HUES64 (cell line): ENCODE results near the gene LAMC3.
"Not testable (repeated sequence)": the region's sequence is repeated elsewhere in the genome, so short reads cannot be mapped to it uniquely, and the experiment has no call there.

ENCODE experiments used
- H3K27ac ChIP-seq: 2 replicates; pipeline ENCODE4 v1.7.0; 2013; ENCODE audit warnings: low read depth, low read length, inconsistent platforms
- H3K27me3 ChIP-seq: 2 replicates; pipeline ENCODE4 v1.6.1; 2013; ENCODE audit warnings: mild to moderate bottlenecking, low read length; ENCODE audit not compliant: insufficient read depth
- H3K36me3 ChIP-seq: 2 replicates; pipeline ENCODE4 v1.6.1; 2013; ENCODE audit warnings: mild to moderate bottlenecking, low read length; ENCODE audit not compliant: insufficient read depth
- H3K4me1 ChIP-seq: 2 replicates; pipeline ENCODE4 v1.6.1; 2013; ENCODE audit warnings: mild to moderate bottlenecking, low read length, moderate library complexity; ENCODE audit not compliant: insufficient read depth
- H3K4me3 ChIP-seq: 2 replicates; pipeline ENCODE4 v1.5.1; 2013; ENCODE audit warnings: mild to moderate bottlenecking, low read length, moderate library complexity
- H3K9ac ChIP-seq: 2 replicates; pipeline ENCODE4 v1.6.1; 2013; ENCODE audit warnings: mild to moderate bottlenecking, low read depth, low read length
- H3K9me3 ChIP-seq: 2 replicates; pipeline ENCODE4 v1.6.1; 2013; ENCODE audit warnings: low read depth, low read length; ENCODE audit not compliant: insufficient read depth
- WGBS: fragments of 150-250, 120-280 bp; methylation state at CpG from one replicate; pipeline ENCODE4 v1.1.7; 2013; ENCODE audit warnings: missing lambda C conversion rate; 5-methylcytosine and 5-hydroxymethylcytosine counted together

Gene LAMC3

GRCh38 chr9:131034268-131034667 lies 25.3 kb downstream of the LAMC3 start:
- H3K9me3 ChIP-seq: no peaks in the 10 kb centered on the region
- H3K27ac ChIP-seq: no peak overlapping the region
- no peak overlapping the region for H3K9ac ChIP-seq
- H3K36me3 ChIP-seq: no peaks in the 10 kb centered on the region
- no peaks in the 10 kb centered on the region for H3K4me1 ChIP-seq
- no peaks in the 10 kb centered on the region for H3K27me3 ChIP-seq
- no peak overlapping the region for H3K4me3 ChIP-seq
- WGBS: 95% methylated on average over 14 of the region's 14 CpGs

GRCh38 chr9:131034749-131035148 lies 25.8 kb downstream of the LAMC3 start:
- WGBS: 95% methylated on average over 9 of the region's 10 CpGs
- not testable (repeated sequence) for H3K4me1 ChIP-seq, H3K27me3 ChIP-seq, H3K9me3 ChIP-seq, H3K27ac ChIP-seq, H3K36me3 ChIP-seq, H3K4me3 ChIP-seq, H3K9ac ChIP-seq

- WGBS: 97% methylated on average over 3 of the region's 3 CpGs
- H3K27me3 ChIP-seq: no peaks in the 10 kb centered on the region
- no peaks in the 10 kb centered on the region for H3K4me1 ChIP-seq
- no peaks in the 10 kb centered on the region for H3K36me3 ChIP-seq
- H3K27ac ChIP-seq: no peak overlapping the region
- no peak overlapping the region for H3K4me3 ChIP-seq
- no peak overlapping the region for H3K9ac ChIP-seq
- no peaks in the 10 kb centered on the region for H3K9me3 ChIP-seq
These were observed 26.6 kb downstream of the LAMC3 start for GRCh38 chr9:131035548-131035947.

- no peak overlapping the region for H3K9ac ChIP-seq
- H3K4me3 ChIP-seq: no peak overlapping the region
- no peaks in the 10 kb centered on the region for H3K27me3 ChIP-seq
- no peaks in the 10 kb centered on the region for H3K36me3 ChIP-seq
- H3K27ac ChIP-seq: no peak overlapping the region
- no peaks in the 10 kb centered on the region for H3K9me3 ChIP-seq
- 88% methylated on average over 24 of the region's 24 CpGs for WGBS
- no peaks in the 10 kb centered on the region for H3K4me1 ChIP-seq
These were observed 27.1 kb downstream of the LAMC3 start for GRCh38 chr9:131036071-131036470.

GRCh38 chr9:131036529-131037334 lies 27.8 kb downstream of the LAMC3 start:
- Histone ChIP-seq H3K4me1 (no peaks in the 10 kb centered on the region), H3K36me3 (no peaks in the 10 kb centered on the region)

GRCh38 chr9:131037335-131038255 lies 28.6 kb downstream of the LAMC3 start:
- Histone ChIP-seq H3K4me1 (no peaks in the 10 kb centered on the region), H3K4me3 (no peak overlapping the region), H3K36me3 (peaks cover 5% of the 10 kb centered on the region; the same call in 1 of the 2 replicates), H3K9me3 (no peaks in the 10 kb centered on the region), H3K27me3 (no peaks in the 10 kb centered on the region), H3K27ac (no peak overlapping the region), H3K9ac (no peak overlapping the region)
- WGBS: 85% methylated on average over 26 of the region's 26 CpGs

More at GRCh38 chr9:131036529-131037334, 27.8 kb downstream of the LAMC3 start:
- Histone ChIP-seq H3K27ac (no peak overlapping the region), H3K9ac (no peak overlapping the region), H3K4me3 (no peak overlapping the region), H3K27me3 (no peaks in the 10 kb centered on the region), H3K9me3 (no peaks in the 10 kb centered on the region)
- 94% methylated on average over 17 of the region's 17 CpGs for WGBS

- 93% methylated on average over 19 of the region's 19 CpGs for WGBS
- Histone ChIP-seq H3K4me3 (no peak overlapping the region), H3K9ac (no peak overlapping the region), H3K27me3 (no peaks in the 10 kb centered on the region), H3K27ac (no peak overlapping the region), H3K36me3 (peaks cover 5% of the 10 kb centered on the region; the same call in 1 of the 2 replicates), H3K9me3 (no peaks in the 10 kb centered on the region), H3K4me1 (no peaks in the 10 kb centered on the region)
These were observed 29.5 kb downstream of the LAMC3 start for GRCh38 chr9:131038256-131039128.

GRCh38 chr9:131039129-131039954 lies 30.4 kb downstream of the LAMC3 start:
- H3K4me3 ChIP-seq: no peak overlapping the region
- no peaks in the 10 kb centered on the region for H3K4me1 ChIP-seq
- H3K27me3 ChIP-seq: no peaks in the 10 kb centered on the region
- H3K9ac ChIP-seq: no peak overlapping the region
- WGBS: 89% methylated on average over 18 of the region's 18 CpGs
- H3K27ac ChIP-seq: no peak overlapping the region
- H3K36me3 ChIP-seq: peaks cover 5% of the 10 kb centered on the region; the same call in 1 of the 2 replicates
- no peaks in the 10 kb centered on the region for H3K9me3 ChIP-seq

- H3K36me3 ChIP-seq: peaks cover 5% of the 10 kb centered on the region; the same call in 1 of the 2 replicates
- H3K27ac ChIP-seq: no peak overlapping the region
- no peak overlapping the region for H3K9ac ChIP-seq
- no peaks in the 10 kb centered on the region for H3K4me1 ChIP-seq
- no peaks in the 10 kb centered on the region for H3K27me3 ChIP-seq
- H3K4me3 ChIP-seq: no peak overlapping the region
- no peaks in the 10 kb centered on the region for H3K9me3 ChIP-seq
These were observed 33.7 kb downstream of the LAMC3 start for GRCh38 chr9:131042666-131043065.

GRCh38 chr9:131043087-131043486 lies 34.1 kb downstream of the LAMC3 start:
- H3K36me3 ChIP-seq: peaks cover 5% of the 10 kb centered on the region; the same call in 1 of the 2 replicates
- no peaks in the 10 kb centered on the region for H3K4me1 ChIP-seq
- no peak overlapping the region for H3K9ac ChIP-seq
- no peaks in the 10 kb centered on the region for H3K27me3 ChIP-seq
- no peaks in the 10 kb centered on the region for H3K9me3 ChIP-seq
- 86% methylated on average over 2 of the region's 2 CpGs for WGBS
- no peak overlapping the region for H3K4me3 ChIP-seq
- no peak overlapping the region for H3K27ac ChIP-seq
